Fibroblast of pulmonary artery (primary cell): Measurements from ENCODE around the gene GALNT18.

Source experiments
- DNase-seq: peaks from one replicate; pipeline ENCODE4 v3.0.0-alpha.2; 2010; ENCODE audit warnings: low read depth
- H3K4me3 ChIP-seq: replicated peaks from 2 replicates; pipeline ENCODE4 v1.5.1; 2011; ENCODE audit warnings: low read depth, mild to moderate bottlenecking, control low read depth, low read length, moderate library complexity
- CTCF ChIP-seq: IDR thresholded peaks from 2 replicates; pipeline ENCODE4 v1.5.1; 2011; ENCODE audit warnings: mild to moderate bottlenecking, control low read depth, low read length, inconsistent platforms; ENCODE audit errors: missing control alignments

GALNT18 gene

GRCh38 chr11:11336664-11337063, 285.1 kb downstream of the GALNT18 start:
- DNase-seq, result no peak
- TF ChIP-seq CTCF, result no peak
- H3K4me3 ChIP-seq, result no peak overlapping the region

- H3K4me3 ChIP-seq, result no peak overlapping the region
- no peak for TF ChIP-seq CTCF
Measured at GRCh38 chr11:11335043-11335442, 286.8 kb downstream of the GALNT18 start.

GRCh38 chr11:11334607-11335006, 287.2 kb downstream of the GALNT18 start:
- no peak for DNase-seq
- TF ChIP-seq CTCF, result no peak
- no peak overlapping the region for H3K4me3 ChIP-seq

More at GRCh38 chr11:11335043-11335442, 286.8 kb downstream of the GALNT18 start:
- no peak for DNase-seq

GRCh38 chr11:11332141-11332710, 289.6 kb downstream of the GALNT18 start:
- H3K4me3 ChIP-seq, result no peak overlapping the region
- DNase-seq, result no peak
- TF ChIP-seq CTCF, result no peak

- no peak for DNase-seq
- TF ChIP-seq CTCF, result no peak
- H3K4me3 ChIP-seq, result no peak overlapping the region
Measured at GRCh38 chr11:11329062-11329806, 292.6 kb downstream of the GALNT18 start.

GRCh38 chr11:11324090-11324489, 297.7 kb downstream of the GALNT18 start:
- no peak for TF ChIP-seq CTCF
- no peak overlapping the region for H3K4me3 ChIP-seq
- no peak for DNase-seq

- TF ChIP-seq CTCF, result no peak
- DNase-seq, result no peak
- no peak overlapping the region for H3K4me3 ChIP-seq
Measured at GRCh38 chr11:11322101-11322500, 299.7 kb downstream of the GALNT18 start.
